Mesenchymal stem cell (in vitro differentiated cells and primary cell): Measurements from ENCODE around the gene SHISA5.

Experiments
- DNase-seq: peaks from one replicate; pipeline ENCODE4 v3.0.0-alpha.2; 2013
- H2AFZ ChIP-seq: one replicate; pipeline ENCODE4 v1.6.1; 2013; ENCODE audit warnings: low read depth, mild to moderate bottlenecking, control low read depth, inconsistent platforms, low read length, moderate library complexity
- H2AK5ac ChIP-seq: 2 replicates; pipeline ENCODE4 v1.6.1; 2013; ENCODE audit warnings: low read length, moderate library complexity, mild to moderate bottlenecking, inconsistent platforms; ENCODE audit not compliant: severe bottlenecking
- H2BK120ac ChIP-seq: one replicate; pipeline ENCODE4 v1.6.1; 2013; ENCODE audit warnings: low read depth, mild to moderate bottlenecking, inconsistent platforms, low read length, moderate library complexity
- H2BK12ac ChIP-seq, 2 experiments: one replicate each; pipeline ENCODE4 v1.6.1; 2013; ENCODE audit warnings: inconsistent platforms in 2 of 2, low read length in 2 of 2, mild to moderate bottlenecking in 2 of 2, moderate library complexity in 2 of 2, control low read depth in 1 of 2
- H2BK15ac ChIP-seq: one replicate; pipeline ENCODE4 v1.6.1; 2013; ENCODE audit warnings: mild to moderate bottlenecking, low read depth, inconsistent platforms; ENCODE audit not compliant: poor library complexity, severe bottlenecking
- H2BK5ac ChIP-seq: 2 replicates; pipeline ENCODE4 v1.6.1; 2013; ENCODE audit warnings: low read depth, mild to moderate bottlenecking, low read length, control low read depth, inconsistent platforms; ENCODE audit not compliant: poor library complexity, severe bottlenecking
- H3K14ac ChIP-seq, 2 experiments: one replicate each; pipeline ENCODE4 v1.6.1; 2013; ENCODE audit warnings: inconsistent platforms in 2 of 2, low read length in 2 of 2, control low read depth in 1 of 2, mild to moderate bottlenecking in 1 of 2, moderate library complexity in 1 of 2
- H3K18ac ChIP-seq, 2 experiments: one replicate each; pipeline ENCODE4 v1.6.1; 2013; ENCODE audit warnings: inconsistent platforms in 2 of 2, low read length in 2 of 2, control low read depth in 1 of 2, low read depth in 1 of 2, mild to moderate bottlenecking in 1 of 2
- H3K23ac ChIP-seq, 2 experiments: one replicate each; pipeline ENCODE4 v1.6.1; 2013; ENCODE audit warnings: inconsistent platforms in 2 of 2, low read length in 2 of 2, mild to moderate bottlenecking in 2 of 2, moderate library complexity in 2 of 2, control low read depth in 1 of 2
- H3K27ac ChIP-seq: 2 replicates; pipeline ENCODE4 v1.5.1; 2013; ENCODE audit warnings: mild to moderate bottlenecking, moderate library complexity, low read length, control low read depth, inconsistent platforms; ENCODE audit not compliant: poor library complexity, severe bottlenecking
- H3K27me3 ChIP-seq, 2 experiments: 2 replicates each; pipeline versions ENCODE4 v1.6.1 to v1.7.0; 2013; ENCODE audit warnings: low read length in 2 of 2, mild to moderate bottlenecking in 2 of 2, moderate library complexity in 2 of 2, control low read depth in 1 of 2, inconsistent platforms in 1 of 2; ENCODE audit not compliant: control insufficient read depth in 1 of 2, insufficient read depth in 1 of 2
- H3K36me3 ChIP-seq, 2 experiments: 2 replicates each; pipeline versions ENCODE4 v1.6.1 to v1.7.0; 2013; ENCODE audit warnings: low read length in 2 of 2, control low read depth in 1 of 2, inconsistent platforms in 1 of 2, low read depth in 1 of 2, mild to moderate bottlenecking in 1 of 2; ENCODE audit not compliant: insufficient read depth in 2 of 2, control insufficient read depth in 1 of 2
- H3K4ac ChIP-seq, 2 experiments: one replicate each; pipeline ENCODE4 v1.6.1; 2013; ENCODE audit warnings: inconsistent platforms in 2 of 2, low read length in 2 of 2, mild to moderate bottlenecking in 2 of 2, moderate library complexity in 2 of 2, control low read depth in 1 of 2, low read depth in 1 of 2
- H3K4me1 ChIP-seq: 2 replicates; pipeline ENCODE4 v1.6.1; 2013; ENCODE audit warnings: low read depth, low read length, control low read depth; ENCODE audit not compliant: control insufficient read depth, insufficient read depth
- H3K4me2 ChIP-seq: 2 replicates; pipeline ENCODE4 v1.6.1; 2013; ENCODE audit warnings: low read length, mild to moderate bottlenecking, inconsistent platforms; ENCODE audit not compliant: poor library complexity, severe bottlenecking
- H3K4me3 ChIP-seq, 2 experiments: 2 replicates each; pipeline versions ENCODE4 v1.5.1 to v1.7.0; 2013; ENCODE audit warnings: low read length in 2 of 2, mild to moderate bottlenecking in 2 of 2, control low read depth in 1 of 2, low read depth in 1 of 2; ENCODE audit not compliant: insufficient read depth in 1 of 2
- H3K79me1 ChIP-seq: replicated peaks from 2 replicates; pipeline ENCODE4 v1.6.1; 2013; ENCODE audit warnings: mild to moderate bottlenecking, control low read depth, low read length, inconsistent platforms; ENCODE audit not compliant: poor library complexity, severe bottlenecking
- H3K9ac ChIP-seq: 2 replicates; pipeline ENCODE4 v1.7.0; 2013; ENCODE audit warnings: mild to moderate bottlenecking, low read length, moderate library complexity
- H3K9me3 ChIP-seq: 2 replicates; pipeline ENCODE4 v1.7.0; 2013; ENCODE audit warnings: mild to moderate bottlenecking, low read length; ENCODE audit not compliant: control insufficient read depth
- H4K8ac ChIP-seq: one replicate; pipeline ENCODE4 v1.6.1; 2013; ENCODE audit warnings: inconsistent platforms, mild to moderate bottlenecking, low read length, moderate library complexity
- H4K91ac ChIP-seq: one replicate; pipeline ENCODE4 v1.6.1; 2013; ENCODE audit warnings: mild to moderate bottlenecking, low read length, inconsistent platforms
- WGBS: methylation state at CpG from one replicate; pipeline ENCODE4 v1.1.7; 2013; ENCODE audit warnings: mixed read lengths; 5-methylcytosine and 5-hydroxymethylcytosine counted together

Gene SHISA5

GRCh38 chr3:48472673-48472922, 31.4 kb downstream of the SHISA5 start:
- peak overlapping the region in 1 of 2 experiments; percentile 95 for H3K14ac ChIP-seq
- no peak overlapping the region for H2AFZ ChIP-seq
- peak overlapping the region; percentile 12 to 28 for H2BK12ac ChIP-seq
- H2BK120ac ChIP-seq = peak overlapping the region; percentile 82
- H2BK15ac ChIP-seq = no peak overlapping the region
- H4K91ac ChIP-seq = peak overlapping the region; percentile 79
- H3K4me3 ChIP-seq = peak overlapping the region; percentile 67 to 92
- no peak overlapping the region for H3K23ac ChIP-seq
- peak overlapping the region; percentile 94 to 97 for H3K18ac ChIP-seq
- peak overlapping the region; percentile 90 to 97 for H3K4ac ChIP-seq
- H3K79me1 ChIP-seq = peaks cover 11% of the 10 kb centered on the region
- peak overlapping the region; percentile 92 for H3K27ac ChIP-seq
- no peak for DNase-seq
- peaks cover 29 to 50% of the 10 kb centered on the region in 2 experiments for H3K36me3 ChIP-seq
- H2BK5ac ChIP-seq = peak overlapping the region; percentile 49
- peak overlapping the region; percentile 94 for H3K9ac ChIP-seq
- peak overlapping the region; percentile 90 for H3K4me2 ChIP-seq
- 0% methylated on average over 5 of the region's 5 CpGs for WGBS
- peak overlapping the region; percentile 40 for H2AK5ac ChIP-seq
- H3K4me1 ChIP-seq = peaks cover 22% of the 10 kb centered on the region
- H4K8ac ChIP-seq = peak overlapping the region; percentile 97
- no peaks in the 10 kb centered on the region for H3K27me3 ChIP-seq
- H3K9me3 ChIP-seq = no peaks in the 10 kb centered on the region

GRCh38 chr3:48470286-48470685, 33.7 kb downstream of the SHISA5 start:
- H3K4me1 ChIP-seq = peaks cover 38% of the 10 kb centered on the region
- peak overlapping the region in 1 of 2 experiments; percentile 19 for H2BK12ac ChIP-seq
- peaks cover 14% of the 10 kb centered on the region for H3K79me1 ChIP-seq
- no peak overlapping the region for H3K23ac ChIP-seq
- no peaks in the 10 kb centered on the region for H3K9me3 ChIP-seq
- H3K4me3 ChIP-seq = no peak overlapping the region
- DNase-seq = no peak
- H2BK15ac ChIP-seq = no peak overlapping the region
- H3K18ac ChIP-seq = no peak overlapping the region
- no peak overlapping the region for H2AK5ac ChIP-seq
- WGBS = 100% methylated on average over 1 of the region's 1 CpG
- no peak overlapping the region for H2AFZ ChIP-seq
- no peak overlapping the region for H3K4me2 ChIP-seq
- no peak overlapping the region for H4K91ac ChIP-seq
- no peak overlapping the region for H3K4ac ChIP-seq
- H3K36me3 ChIP-seq = peaks cover 38 to 51% of the 10 kb centered on the region in 2 experiments
- H3K9ac ChIP-seq = peak overlapping the region; percentile 59
- H2BK5ac ChIP-seq = no peak overlapping the region
- no peak overlapping the region for H4K8ac ChIP-seq
- H3K14ac ChIP-seq = no peak overlapping the region
- no peak overlapping the region for H2BK120ac ChIP-seq
- H3K27me3 ChIP-seq = no peaks in the 10 kb centered on the region
- H3K27ac ChIP-seq = no peak overlapping the region

GRCh38 chr3:48469046-48469915, 34.7 kb downstream of the SHISA5 start:
- Histone ChIP-seq H3K9me3 (no peaks in the 10 kb centered on the region), H3K23ac (no peak overlapping the region), H3K27ac (no peak overlapping the region), H3K9ac (peak overlapping the region; percentile 59), H3K36me3 (peaks cover 45 to 54% of the 10 kb centered on the region in 2 experiments), H2BK5ac (no peak overlapping the region), H3K79me1 (peaks cover 13% of the 10 kb centered on the region), H3K4me1 (peaks cover 36% of the 10 kb centered on the region), H3K4me2 (no peak overlapping the region), H2BK120ac (no peak overlapping the region), H3K4ac (no peak overlapping the region), H3K27me3 (no peaks in the 10 kb centered on the region), H3K14ac (no peak overlapping the region), H2AK5ac (no peak overlapping the region), H4K91ac (peak overlapping the region; percentile 12), H3K4me3 (no peak overlapping the region), H4K8ac (no peak overlapping the region), H2BK12ac (no peak overlapping the region), H2BK15ac (no peak overlapping the region), H2AFZ (no peak overlapping the region), H3K18ac (no peak overlapping the region)
- 97% methylated on average over 25 of the region's 29 CpGs for WGBS
- no peak for DNase-seq

- no peak for DNase-seq
Observed at GRCh38 chr3:48468329-48468731, 35.6 kb downstream of the SHISA5 start.

More at GRCh38 chr3:48468329-48468731, 35.6 kb downstream of the SHISA5 start:
- H2BK120ac ChIP-seq = no peak overlapping the region
- H2BK12ac ChIP-seq = no peak overlapping the region
- no peak overlapping the region for H2AFZ ChIP-seq
- no peaks in the 10 kb centered on the region for H3K27me3 ChIP-seq
- H3K18ac ChIP-seq = no peak overlapping the region
- no peak overlapping the region for H4K91ac ChIP-seq
- H3K4me1 ChIP-seq = peaks cover 35% of the 10 kb centered on the region
- no peak overlapping the region for H2BK15ac ChIP-seq
- peak overlapping the region; percentile 94 for H3K9ac ChIP-seq
- H3K4me2 ChIP-seq = no peak overlapping the region
- no peak overlapping the region for H3K27ac ChIP-seq
- H4K8ac ChIP-seq = no peak overlapping the region
- peaks cover 51 to 63% of the 10 kb centered on the region in 2 experiments for H3K36me3 ChIP-seq
- peak overlapping the region in 1 of 2 experiments; percentile 88 for H3K4me3 ChIP-seq
- H3K23ac ChIP-seq = no peak overlapping the region
- H3K4ac ChIP-seq = no peak overlapping the region
- WGBS = 96% methylated on average over 8 of the region's 8 CpGs
- no peak overlapping the region for H3K14ac ChIP-seq
- no peak overlapping the region for H2AK5ac ChIP-seq
- no peak overlapping the region for H2BK5ac ChIP-seq
- H3K9me3 ChIP-seq = no peaks in the 10 kb centered on the region
- H3K79me1 ChIP-seq = peaks cover 13% of the 10 kb centered on the region
